NCI-H82 treated with DMSO at 0.1 percent for 48 hours (cell line): Measurements from ENCODE around the gene NARF.

Source experiments
- DNase-seq: peaks from one replicate; lab custom pipeline; 2025; ENCODE audit not compliant: unreplicated experiment; lab: John Stamatoyannopoulos, UW

NARF gene

GRCh38 chr17:82470065-82470464 lies 11.5 kb downstream of the NARF start:
- DNase-seq: no peak

DNA sequence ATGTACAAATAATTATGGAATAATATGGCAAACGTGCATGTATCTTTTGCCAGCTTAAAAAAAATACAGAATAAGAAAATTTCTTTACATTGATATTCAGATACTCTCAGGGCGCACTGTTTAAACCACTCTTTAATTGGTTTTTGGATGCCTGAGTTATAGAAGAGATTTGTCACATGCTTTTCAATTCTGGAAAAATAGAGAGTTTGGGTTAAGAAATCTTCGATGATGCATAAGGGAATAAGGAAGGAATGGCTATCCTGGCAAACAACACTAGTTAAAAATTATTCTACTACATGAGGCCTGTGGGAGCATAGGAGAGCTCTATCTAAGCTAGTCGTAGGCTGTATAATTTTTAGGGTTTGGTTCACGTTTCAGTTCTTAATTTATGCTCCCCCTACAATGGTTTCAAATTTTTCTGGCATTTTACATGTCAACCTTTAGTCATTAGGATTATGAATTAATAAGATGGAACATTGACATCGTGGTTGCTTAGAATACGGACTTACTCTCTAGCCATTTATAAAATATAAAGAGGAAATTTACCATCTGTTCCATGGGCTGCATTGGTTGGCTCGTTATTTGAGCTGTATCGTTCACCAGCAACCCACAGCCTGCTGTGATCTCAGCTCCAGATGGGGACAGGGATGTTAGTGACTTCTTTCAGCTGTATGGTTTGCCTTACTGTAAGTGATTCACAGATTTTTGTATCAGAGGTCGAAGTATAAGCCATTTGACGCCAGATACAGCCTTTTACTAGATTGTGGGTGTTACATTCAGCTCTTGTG lies 15.9 kb downstream of the NARF start:
- DNase-seq: no peak

- DNase-seq: no peak
These were observed 16.9 kb downstream of the NARF start for GRCh38 chr17:82475458-82475857.

- DNase-seq: no peak
These were observed 19.4 kb downstream of the NARF start for GRCh38 chr17:82477934-82478333.

- no peak for DNase-seq
These were observed 21.1 kb downstream of the NARF start for GRCh38 chr17:82479602-82480001.

GRCh38 chr17:82480318-82480717 lies 21.8 kb downstream of the NARF start:
- DNase-seq: no peak

- no peak for DNase-seq
These were observed 24.7 kb downstream of the NARF start for GRCh38 chr17:82483204-82483660.

GRCh38 chr17:82483836-82484235 lies 25.3 kb downstream of the NARF start:
- DNase-seq: no peak

DNA sequence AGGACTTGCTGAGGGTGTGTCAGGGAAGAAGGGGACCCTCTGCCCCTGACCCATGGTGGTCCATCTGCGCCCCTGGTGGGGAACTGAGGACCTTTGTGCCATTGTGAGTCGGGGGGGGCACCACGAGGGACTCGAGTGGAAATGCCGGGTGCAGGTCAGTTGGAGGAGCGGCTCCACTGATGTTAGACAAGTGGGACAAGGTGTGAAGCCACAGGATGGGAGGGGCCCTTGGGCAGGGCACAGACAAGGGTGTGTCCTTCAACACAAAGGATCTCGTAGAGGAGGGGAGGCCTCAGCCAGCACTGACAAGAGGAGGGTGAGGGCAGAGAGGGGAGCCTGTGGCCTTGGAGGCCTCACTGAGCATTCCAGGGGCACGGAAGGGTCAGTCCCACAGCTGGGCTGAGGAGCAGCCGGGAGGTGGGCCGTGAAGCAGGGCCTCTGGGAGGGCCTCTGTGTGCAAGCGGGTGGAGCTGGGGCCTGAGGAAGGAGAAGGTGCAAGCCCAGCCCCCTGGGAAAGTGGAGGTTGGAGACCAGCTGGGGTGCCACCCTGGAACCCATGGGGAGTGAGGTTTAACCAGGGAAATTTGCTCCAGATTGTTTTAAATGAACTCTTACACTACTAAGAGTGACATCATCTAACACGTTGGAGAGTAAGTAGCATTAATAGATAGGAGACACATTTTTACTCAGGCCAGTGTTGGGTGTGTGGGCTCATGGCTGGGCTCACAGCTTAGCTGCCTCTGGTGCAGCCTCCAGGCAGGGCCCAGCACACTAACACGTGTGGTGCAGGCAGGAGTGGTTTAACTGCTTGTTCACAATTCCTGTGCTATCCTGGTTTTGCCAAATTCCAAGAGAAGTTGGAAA lies 27.9 kb downstream of the NARF start:
- DNase-seq: no peak

- DNase-seq: no peak
These were observed 29.4 kb downstream of the NARF start for GRCh38 chr17:82487910-82488309.

DNA sequence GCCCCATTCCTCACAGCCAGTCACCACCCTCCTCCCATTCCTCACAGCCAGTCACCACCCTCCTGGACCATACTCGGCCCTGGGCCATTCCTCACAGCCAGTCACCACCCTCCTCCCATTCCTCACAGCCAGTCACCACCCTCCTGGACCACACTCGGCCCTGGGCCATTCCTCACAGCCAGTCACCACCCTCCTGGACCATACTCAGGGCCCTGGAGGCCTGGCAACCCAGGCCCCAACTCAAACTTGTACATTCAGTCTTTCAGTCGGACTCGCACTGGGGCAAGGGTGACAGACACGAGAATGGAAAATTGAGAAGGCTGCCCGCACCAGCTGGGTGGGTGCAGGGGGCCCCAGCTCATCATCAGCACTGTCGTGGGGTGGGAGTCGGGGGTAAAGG lies 30.6 kb downstream of the NARF start:
- DNase-seq: no peak

DNA sequence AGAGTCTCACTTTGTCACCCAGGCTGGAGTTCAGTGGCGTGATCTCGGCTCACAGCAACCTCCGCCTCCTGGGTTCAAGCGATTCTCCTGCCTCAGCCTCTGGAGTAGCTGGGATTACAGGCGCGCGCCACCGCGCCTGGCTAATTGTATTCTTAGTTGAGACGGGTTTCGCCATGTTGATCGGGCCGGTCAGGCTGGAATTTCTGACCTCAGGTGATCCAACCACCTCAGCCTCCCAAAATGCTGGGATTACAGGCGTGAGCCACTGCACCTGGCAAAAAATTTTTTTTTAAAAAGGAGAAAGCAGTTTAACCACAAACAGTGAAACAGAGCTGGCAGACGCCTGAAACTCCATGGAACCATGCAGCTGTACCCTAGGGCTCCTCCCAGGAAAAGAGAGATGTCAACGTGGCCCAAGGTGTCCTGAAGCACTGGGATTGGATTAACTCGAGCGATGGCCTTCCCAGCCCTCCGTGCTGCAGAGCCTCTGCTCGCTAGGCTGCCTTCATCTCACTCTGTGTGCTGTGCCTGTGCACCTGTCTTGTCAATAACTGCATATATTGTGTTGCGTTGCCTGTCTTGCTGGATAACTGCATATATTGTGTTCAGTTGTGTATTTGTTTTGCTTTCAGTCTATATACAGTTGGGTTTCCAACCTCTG lies 31.4 kb downstream of the NARF start:
- DNase-seq: no peak

DNA sequence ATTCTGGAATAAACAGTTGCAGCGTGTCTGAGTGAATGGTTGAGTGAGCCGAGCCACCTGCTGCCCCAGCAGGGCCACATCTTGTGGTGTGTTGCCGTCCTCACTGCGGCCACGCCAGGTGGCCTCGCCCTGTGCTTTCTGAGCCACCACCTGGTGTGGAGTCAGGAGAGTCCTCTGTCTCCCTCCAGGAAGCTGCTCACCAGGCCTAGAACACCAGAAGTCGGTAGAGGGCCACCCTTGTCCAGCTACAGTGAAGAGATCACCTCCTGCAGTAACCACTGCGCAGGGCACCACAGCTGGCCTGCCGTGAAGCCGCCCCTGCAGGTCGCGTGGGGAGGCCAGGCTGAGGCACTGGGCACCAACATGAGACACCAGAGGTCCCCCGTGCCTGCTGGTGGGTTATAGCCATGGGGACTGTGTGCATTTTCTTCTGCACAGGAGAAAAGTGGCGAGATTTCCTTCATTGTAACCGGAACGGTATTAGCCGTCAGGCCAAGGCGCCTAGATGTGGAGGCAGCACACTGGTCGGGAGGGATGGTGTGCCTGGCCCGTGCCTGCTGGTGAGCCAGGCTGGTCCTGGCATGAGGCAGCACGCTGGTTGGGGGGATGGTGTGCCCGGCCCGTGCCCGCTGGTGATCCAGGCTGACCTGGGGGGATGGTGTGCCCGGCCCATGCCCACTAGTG lies 32.1 kb downstream of the NARF start:
- DNase-seq: no peak

DNA sequence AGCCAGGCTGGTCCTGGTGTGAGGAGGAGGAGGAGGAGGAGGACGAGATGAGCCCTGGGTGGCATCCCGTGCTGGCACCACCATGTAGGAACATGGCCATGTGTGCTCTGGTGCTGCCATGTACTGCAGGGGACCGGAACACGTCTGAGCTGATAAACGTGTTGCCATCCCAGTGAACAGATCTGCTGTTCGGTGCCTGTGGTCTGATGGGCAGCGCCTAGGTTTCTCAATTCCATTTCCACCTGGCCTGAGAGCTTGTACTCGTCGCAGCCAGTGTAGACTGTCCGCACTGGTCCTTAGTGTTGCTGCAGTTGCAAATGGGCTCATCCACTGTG lies 32.6 kb downstream of the NARF start:
- no peak for DNase-seq

GRCh38 chr17:82491533-82491932 lies 33.0 kb downstream of the NARF start:
- DNase-seq: no peak

GRCh38 chr17:82492643-82493225 lies 34.2 kb downstream of the NARF start:
- DNase-seq: no peak

- DNase-seq: no peak
These were observed 34.8 kb downstream of the NARF start for GRCh38 chr17:82493226-82493781.

DNA sequence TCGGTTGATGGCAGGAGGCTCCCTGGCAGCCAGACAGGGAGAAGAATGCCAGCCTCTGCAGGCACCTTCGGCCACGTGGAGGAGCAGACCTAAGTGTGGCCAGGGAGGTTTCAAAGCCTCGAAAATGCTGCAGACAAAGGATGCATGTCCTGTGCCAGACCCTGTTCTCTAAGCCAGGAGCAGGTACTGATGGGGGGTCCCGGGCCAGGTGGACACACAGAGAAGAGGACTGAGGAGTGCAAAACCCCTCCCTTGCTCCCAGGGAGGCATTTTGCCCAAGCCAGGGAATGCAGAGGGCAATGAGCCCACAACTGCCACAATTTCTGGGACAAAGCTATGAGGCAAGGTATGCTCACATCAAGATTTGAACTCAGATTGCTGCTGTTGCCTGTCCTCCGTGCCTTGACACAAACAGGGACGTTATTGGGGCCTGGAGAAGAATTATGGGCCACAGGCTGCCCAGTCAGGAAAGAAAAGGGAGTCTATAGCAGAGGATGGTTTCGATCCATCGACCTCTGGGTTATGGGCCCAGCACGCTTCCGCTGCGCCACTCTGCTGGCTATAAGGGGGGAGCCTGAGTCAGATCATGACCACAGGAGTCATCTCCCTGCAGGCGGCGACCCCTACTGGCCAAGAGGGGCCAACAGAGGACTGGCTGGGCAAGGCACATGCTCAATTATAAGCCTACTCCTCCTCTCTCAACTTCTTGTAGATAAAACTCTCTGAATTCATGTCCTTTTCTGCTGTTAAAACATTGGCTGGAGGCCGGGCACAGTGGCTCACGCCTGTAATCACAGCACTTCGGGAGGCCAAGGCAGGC lies 35.9 kb downstream of the NARF start:
- DNase-seq: peak; percentile 92

GRCh38 chr17:82495844-82496528 lies 37.4 kb downstream of the NARF start:
- no peak for DNase-seq
